ENCODE results near the gene CLIC4.
A peak's percentile ranks its signal among the peaks of the same experiment; 100 is the strongest.

CLIC4 gene

GRCh38 chr1:24862775-24863483, 117.7 kb downstream of the CLIC4 start:
- DNase-seq = no peak

- no peak for DNase-seq
Measured at GRCh38 chr1:24864370-24864777, 119.1 kb downstream of the CLIC4 start.

GRCh38 chr1:24865168-24865567, 119.9 kb downstream of the CLIC4 start:
- no peak for DNase-seq

- DNase-seq = no peak
Measured at GRCh38 chr1:24865587-24865986, 120.3 kb downstream of the CLIC4 start.

GRCh38 chr1:24866211-24867083, 121.2 kb downstream of the CLIC4 start:
- no peak for DNase-seq

GRCh38 chr1:24867084-24867870, 122.0 kb downstream of the CLIC4 start:
- no peak for DNase-seq

GRCh38 chr1:24868016-24868875, 123.0 kb downstream of the CLIC4 start:
- no peak for DNase-seq

GRCh38 chr1:24870551-24871195, 125.4 kb downstream of the CLIC4 start:
- DNase-seq = peak in 1 of 4 experiments; percentile 16

- DNase-seq = no peak
Measured at GRCh38 chr1:24871306-24871901, 126.2 kb downstream of the CLIC4 start.

GRCh38 chr1:24872061-24872850, 127.0 kb downstream of the CLIC4 start:
- no peak for DNase-seq

GRCh38 chr1:24873148-24873547, 127.9 kb downstream of the CLIC4 start:
- no peak for DNase-seq

- no peak for DNase-seq
Measured at GRCh38 chr1:24874056-24874455, 128.8 kb downstream of the CLIC4 start.

- DNase-seq = no peak
Measured at GRCh38 chr1:24874611-24875234, 129.5 kb downstream of the CLIC4 start.

- DNase-seq = no peak
Measured at GRCh38 chr1:24875257-24875656, 130.0 kb downstream of the CLIC4 start.

GRCh38 chr1:24875991-24876506, 130.8 kb downstream of the CLIC4 start:
- no peak for DNase-seq

- DNase-seq = no peak
Measured at GRCh38 chr1:24878045-24878444, 132.8 kb downstream of the CLIC4 start.

- DNase-seq = no peak
Measured at GRCh38 chr1:24878775-24879742, 133.8 kb downstream of the CLIC4 start.

- no peak for DNase-seq
Measured at GRCh38 chr1:24881034-24881433, 135.8 kb downstream of the CLIC4 start.

GRCh38 chr1:24884751-24885150, 139.5 kb downstream of the CLIC4 start:
- DNase-seq = no peak

Data from activated naive CD4-positive, alpha-beta T cell (primary cell).